Neural progenitor cell (in vitro differentiated cells): ENCODE results near the gene RNF183.

Experiments used
- CTCF ChIP-seq: fragments of 200-600 bp; sonication (generic); IDR thresholded peaks from 2 replicates; pipeline ENCODE4 v1.5.1; 2017; ENCODE audit warnings: antibody characterized with exemption, mild to moderate bottlenecking
- EZH2 ChIP-seq: fragments of 200-600 bp; sonication (generic); IDR thresholded peaks from 2 replicates; pipeline ENCODE4 v1.6.1; 2017; ENCODE audit warnings: antibody characterized with exemption, mild to moderate bottlenecking, moderate library complexity

- no peak for TF ChIP-seq CTCF
- no peak for TF ChIP-seq EZH2
Measured at GRCh38 chr9:113250807-113251206, 52.4 kb downstream of the RNF183 start.
